Lung (tissue), 12 donors: ENCODE data around the gene CLTB. TPM values are rescaled to one million over a fixed set of nuclear protein-coding genes. Genes with fewer than 3 reads are reported as not detected.
A peak's percentile ranks its signal among the peaks of the same experiment; 100 is the strongest.

Source experiments
- ATAC-seq: fragments of 200-7000 bp; cut with Tn5 transposase; one replicate; pipeline ENCODE4 v1.9.1; 2020; ENCODE audit warnings: moderate number of reproducible peaks; ENCODE audit not compliant: insufficient read depth, low FRiP score
- DNase-seq, 3 donors: peaks; one replicate each; pipeline ENCODE4 v3.0.0-alpha.2; 2013 to 2017
- H3K27ac ChIP-seq, 2 donors: one replicate each; pipeline ENCODE4 v1.5.1; 2013; ENCODE audit warnings: mild to moderate bottlenecking in 2 of 2, moderate library complexity in 2 of 2, control low read depth in 1 of 2, inconsistent platforms in 1 of 2, low read depth in 1 of 2, low read length in 1 of 2
- H3K27me3 ChIP-seq, 3 donors: one replicate each; pipeline ENCODE4 v1.5.1; 2013; ENCODE audit warnings: low read length in 2 of 3; ENCODE audit not compliant: control insufficient read depth in 3 of 3, insufficient read depth in 3 of 3
- H3K36me3 ChIP-seq, 4 donors: one replicate each; pipeline ENCODE4 v1.5.1; 2013; ENCODE audit warnings: low read length in 4 of 4, mild to moderate bottlenecking in 1 of 4, moderate library complexity in 1 of 4; ENCODE audit not compliant: control insufficient read depth in 4 of 4, insufficient read depth in 4 of 4
- H3K4me1 ChIP-seq, 5 donors: one replicate each; pipeline ENCODE4 v1.5.1; 2013; ENCODE audit warnings: low read length in 5 of 5, mild to moderate bottlenecking in 2 of 5, moderate library complexity in 1 of 5; ENCODE audit not compliant: control insufficient read depth in 5 of 5, insufficient read depth in 5 of 5
- H3K4me3 ChIP-seq: one replicate; pipeline ENCODE4 v1.5.1; 2013; ENCODE audit warnings: mild to moderate bottlenecking, control low read depth, moderate library complexity
- H3K9ac ChIP-seq, 2 donors: one replicate each; pipeline ENCODE4 v1.5.1; 2013; ENCODE audit warnings: low read length in 2 of 2, control low read depth in 1 of 2; ENCODE audit not compliant: insufficient read depth in 1 of 2
- H3K9me3 ChIP-seq, 4 donors: one replicate each; pipeline ENCODE4 v1.5.1; 2013; ENCODE audit warnings: low read length in 3 of 4, mild to moderate bottlenecking in 1 of 4, moderate library complexity in 1 of 4; ENCODE audit not compliant: control insufficient read depth in 4 of 4, insufficient read depth in 3 of 4
- WGBS, 2 donors: extraction: QIAGEN DNeasy Blood & Tissue Kit; methylation state at CpG; one replicate each; pipeline ENCODE4 v1.1.7; 2013; 5-methylcytosine and 5-hydroxymethylcytosine counted together
- polyA plus RNA-seq, 2 donors: library from polyadenylated mRNA; stranded (reverse); fragments of 200-250 nt; gene quantifications; one replicate each; pipeline ENCODE4 v1.2.1, GENCODE V29; 2013
- total RNA-seq, 2 donors: library from RNA; depleted of rRNA in 1 of 2; stranded (reverse); fragments of >200 nt in 1 of 2; gene quantifications; one replicate each; pipeline ENCODE4 v1.2.1, GENCODE V29; 2014 to 2021
- TF ChIP-seq, protein P1 (sequence below): IDR thresholded peaks from 2 replicates; pipeline ENCODE4 v1.5.1; 2012; ENCODE audit warnings: mild to moderate bottlenecking; ENCODE audit errors: control extremely low read depth, extremely low read depth
- donor health status: control.
- donor health status: control.
- donor health status: Bipolar disorder and iron deficiency.
- donor health status: healthy.
- donor health status: DM: yes; HTN: yes; CAD: no.

CLTB gene
- total and polyA plus RNA-seq, 4 donors = 33.2 to 193 (median 112) TPM

DNA sequence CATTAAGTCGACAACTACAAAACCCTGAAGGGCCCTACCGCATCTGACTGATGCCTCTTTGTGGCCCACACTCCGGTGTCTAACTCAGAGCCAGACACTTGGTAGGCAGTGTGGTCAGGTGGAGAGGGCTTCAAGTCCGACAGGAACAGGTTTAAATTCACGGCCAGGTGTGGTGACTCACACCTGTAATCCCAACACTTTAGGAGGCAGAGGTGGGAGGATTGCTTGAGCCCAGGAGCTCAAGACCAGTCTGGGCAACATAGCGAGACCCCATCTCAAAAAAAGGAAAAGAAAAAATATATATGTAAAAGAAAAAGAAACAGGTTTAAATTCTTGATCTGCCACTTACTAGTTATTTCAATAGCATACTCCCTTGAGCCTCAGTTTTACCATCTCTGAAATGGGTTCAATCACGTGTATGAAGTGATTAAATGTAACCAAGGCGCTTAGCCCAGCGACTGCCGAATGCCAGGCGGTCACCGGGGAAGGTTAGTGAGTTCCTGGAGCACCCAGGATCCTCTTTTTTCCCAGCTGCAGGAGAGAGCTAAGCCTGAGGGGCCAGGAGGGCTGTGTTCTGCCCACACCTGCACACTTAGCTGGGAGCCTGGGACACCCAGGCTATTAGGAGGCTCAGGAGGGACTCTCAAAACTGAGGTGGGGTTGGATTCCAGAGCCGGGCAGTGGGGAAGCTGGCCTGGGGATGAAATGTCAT is 943 bp downstream of the CLTB start:
- H3K9ac ChIP-seq = peak overlapping the region; percentile 73 to 85
- no peaks in the 10 kb centered on the region for H3K36me3 ChIP-seq
- TF ChIP-seq, protein P1, sequence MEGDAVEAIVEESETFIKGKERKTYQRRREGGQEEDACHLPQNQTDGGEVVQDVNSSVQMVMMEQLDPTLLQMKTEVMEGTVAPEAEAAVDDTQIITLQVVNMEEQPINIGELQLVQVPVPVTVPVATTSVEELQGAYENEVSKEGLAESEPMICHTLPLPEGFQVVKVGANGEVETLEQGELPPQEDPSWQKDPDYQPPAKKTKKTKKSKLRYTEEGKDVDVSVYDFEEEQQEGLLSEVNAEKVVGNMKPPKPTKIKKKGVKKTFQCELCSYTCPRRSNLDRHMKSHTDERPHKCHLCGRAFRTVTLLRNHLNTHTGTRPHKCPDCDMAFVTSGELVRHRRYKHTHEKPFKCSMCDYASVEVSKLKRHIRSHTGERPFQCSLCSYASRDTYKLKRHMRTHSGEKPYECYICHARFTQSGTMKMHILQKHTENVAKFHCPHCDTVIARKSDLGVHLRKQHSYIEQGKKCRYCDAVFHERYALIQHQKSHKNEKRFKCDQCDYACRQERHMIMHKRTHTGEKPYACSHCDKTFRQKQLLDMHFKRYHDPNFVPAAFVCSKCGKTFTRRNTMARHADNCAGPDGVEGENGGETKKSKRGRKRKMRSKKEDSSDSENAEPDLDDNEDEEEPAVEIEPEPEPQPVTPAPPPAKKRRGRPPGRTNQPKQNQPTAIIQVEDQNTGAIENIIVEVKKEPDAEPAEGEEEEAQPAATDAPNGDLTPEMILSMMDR = no peak
- peak overlapping the region; percentile 86 for H3K4me3 ChIP-seq
- H3K27ac ChIP-seq = peak overlapping the region; percentile 95 to 98
- H3K9me3 ChIP-seq = no peaks in the 10 kb centered on the region
- H3K4me1 ChIP-seq = peaks cover 3 to 19% (median 10%) of the 10 kb centered on the region in 5 donors
- H3K27me3 ChIP-seq = no peaks in the 10 kb centered on the region
- WGBS, 2 donors = 64 to 85% methylated on average over 13 of the region's 13 CpGs
- DNase-seq (peak in 2 of 3 donors; percentile 25 to 56), ATAC-seq (no peak)

DNA sequence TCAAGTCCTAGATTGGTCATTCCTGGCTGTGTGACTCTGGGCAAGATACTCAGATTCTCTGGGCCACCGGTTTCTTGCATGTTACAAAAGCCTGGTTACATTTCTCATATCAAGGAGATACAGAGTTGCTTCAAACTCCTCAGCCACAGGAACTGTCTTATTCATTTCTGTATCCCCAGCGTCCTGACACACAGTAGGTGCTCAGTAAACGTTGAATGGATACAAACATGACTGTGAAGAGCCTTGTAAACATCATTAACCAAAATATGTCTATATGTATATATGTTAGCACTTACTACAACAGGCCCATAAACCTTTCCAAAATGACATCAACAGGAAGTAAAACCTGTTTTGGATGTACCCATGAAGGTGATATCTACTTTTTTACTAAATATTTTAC is 1.6 kb downstream of the CLTB start:
- Histone ChIP-seq H3K4me3 (no peak overlapping the region), H3K27ac (no peak overlapping the region), H3K9me3 (no peaks in the 10 kb centered on the region), H3K27me3 (no peaks in the 10 kb centered on the region), H3K36me3 (peaks cover 0 to 7% (median 2%) of the 10 kb centered on the region in 4 donors), H3K4me1 (peaks cover 3 to 19% (median 10%) of the 10 kb centered on the region in 5 donors), H3K9ac (no peak overlapping the region)
- WGBS, 2 donors = 64 to 78% methylated on average over 3 of the region's 3 CpGs
- ATAC-seq = no peak
- DNase-seq = no peak
- TF ChIP-seq, protein P1 = no peak

DNA sequence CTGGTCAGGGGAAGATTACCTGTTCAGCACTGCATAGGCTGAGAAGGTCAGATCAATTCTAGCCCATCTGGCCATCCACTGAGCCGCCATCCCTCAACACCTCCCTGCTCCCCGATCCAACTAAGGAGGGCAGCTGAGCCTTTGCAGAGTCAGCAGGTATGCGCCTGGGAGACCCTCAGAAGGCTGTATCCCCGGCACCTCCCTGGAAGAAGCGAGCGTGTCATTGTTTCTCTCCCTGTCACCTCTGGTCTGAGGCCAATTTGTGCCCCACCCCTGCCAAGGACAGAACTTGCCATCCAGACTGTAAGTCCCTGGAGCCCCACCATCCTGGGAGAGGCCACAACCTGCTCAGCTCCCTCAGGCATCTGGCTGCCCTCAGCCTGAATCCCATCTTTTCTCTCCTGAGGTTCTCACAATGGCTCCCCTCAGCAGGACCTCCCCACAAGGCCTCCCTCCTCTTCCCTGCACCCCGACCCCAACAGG is 2.6 kb downstream of the CLTB start:
- no peak overlapping the region for H3K9ac ChIP-seq
- peaks cover 0 to 7% (median 3%) of the 10 kb centered on the region in 4 donors for H3K36me3 ChIP-seq
- TF ChIP-seq, protein P1 = no peak
- peak overlapping the region; percentile 15 to 34 for H3K27ac ChIP-seq
- H3K9me3 ChIP-seq = no peaks in the 10 kb centered on the region
- no peak for ATAC-seq
- H3K27me3 ChIP-seq = no peaks in the 10 kb centered on the region
- 85 to 88% methylated on average over 7 of the region's 7 CpGs for WGBS, 2 donors
- no peak for DNase-seq
- H3K4me3 ChIP-seq = no peak overlapping the region
- H3K4me1 ChIP-seq = peaks cover 3 to 19% (median 10%) of the 10 kb centered on the region in 5 donors
